IPS DF 6.9 (cell line): ENCODE results near the gene MCCC1.
"Not testable (repeated sequence)": the region's sequence is repeated elsewhere in the genome, so short reads cannot be mapped to it uniquely, and the experiment has no call there.

Source experiments
- DNase-seq: peaks from one replicate; pipeline ENCODE4 v3.0.0-alpha.2; 2013; ENCODE audit warnings: low read depth, low spot score
- H3K27ac ChIP-seq: one replicate; pipeline ENCODE4 v1.5.1; 2013; ENCODE audit warnings: low read length, control low read depth
- H3K27me3 ChIP-seq: 2 replicates; pipeline ENCODE4 v1.6.1; 2013; ENCODE audit warnings: mild to moderate bottlenecking, low read length; ENCODE audit not compliant: control insufficient read depth, insufficient read depth
- H3K36me3 ChIP-seq: 2 replicates; pipeline ENCODE4 v1.6.1; 2013; ENCODE audit warnings: low read length; ENCODE audit not compliant: control insufficient read depth, insufficient read depth
- H3K4me1 ChIP-seq: 2 replicates; pipeline ENCODE4 v1.6.1; 2013; ENCODE audit warnings: low read length; ENCODE audit not compliant: control insufficient read depth, insufficient read depth
- H3K4me3 ChIP-seq: 2 replicates; pipeline ENCODE4 v1.5.1; 2013; ENCODE audit warnings: mild to moderate bottlenecking, low read length
- H3K9me3 ChIP-seq: 2 replicates; pipeline ENCODE4 v1.6.1; 2013; ENCODE audit warnings: low read length, inconsistent platforms; ENCODE audit not compliant: control insufficient read depth, insufficient read depth
- WGBS: extraction: QIAGEN DNeasy Blood & Tissue Kit; methylation state at CpG from one replicate; pipeline ENCODE4 v1.1.7; 2013; ENCODE audit warnings: mixed read lengths, missing lambda C conversion rate; ENCODE audit not compliant: insufficient read length, insufficient coverage; 5-methylcytosine and 5-hydroxymethylcytosine counted together

Gene MCCC1

GRCh38 chr3:183122257-183122932 is 23.1 kb upstream of the MCCC1 start:
- Histone ChIP-seq H3K4me3 (no peak overlapping the region), H3K4me1 (no peaks in the 10 kb centered on the region), H3K27ac (no peak overlapping the region), H3K9me3 (no peaks in the 10 kb centered on the region), H3K27me3 (peaks cover under 1% of the 10 kb centered on the region; the same call in 1 of the 2 replicates), H3K36me3 (no peaks in the 10 kb centered on the region)
- WGBS = no CpG with 5 or more reads among the region's 2 CpGs
- DNase-seq = no peak

GRCh38 chr3:183120538-183121215 is 21.4 kb upstream of the MCCC1 start:
- Histone ChIP-seq H3K9me3 (no peaks in the 10 kb centered on the region), H3K4me3 (no peak overlapping the region), H3K27me3 (peaks cover 2% of the 10 kb centered on the region; the same call in 1 of the 2 replicates), H3K4me1 (no peaks in the 10 kb centered on the region), H3K36me3 (no peaks in the 10 kb centered on the region), H3K27ac (no peak overlapping the region)
- WGBS = no CpG with 5 or more reads among the region's 8 CpGs
- DNase-seq = no peak

- Histone ChIP-seq H3K4me1 (no peaks in the 10 kb centered on the region), H3K27me3 (peaks cover 2% of the 10 kb centered on the region; the same call in 1 of the 2 replicates), H3K36me3 (no peaks in the 10 kb centered on the region), H3K27ac (no peak overlapping the region), H3K4me3 (no peak overlapping the region), H3K9me3 (no peaks in the 10 kb centered on the region)
- DNase-seq = no peak
- no CpG with 5 or more reads among the region's 4 CpGs for WGBS
Observed at GRCh38 chr3:183117056-183117455, 17.8 kb upstream of the MCCC1 start.

GRCh38 chr3:183116025-183116614 is 16.8 kb upstream of the MCCC1 start:
- H3K4me3 ChIP-seq = peak overlapping the region; percentile 39; the same call in 1 of the 2 replicates
- WGBS = no CpG with 5 or more reads among the region's 25 CpGs

GRCh38 chr3:183114384-183115178 is 15.3 kb upstream of the MCCC1 start:
- Histone ChIP-seq H3K27me3 (peaks cover 2% of the 10 kb centered on the region; the same call in 1 of the 2 replicates), H3K36me3 (no peaks in the 10 kb centered on the region), H3K4me3 (no peak overlapping the region), H3K27ac (no peak overlapping the region), H3K4me1 (no peaks in the 10 kb centered on the region), H3K9me3 (no peaks in the 10 kb centered on the region)
- DNase-seq = no peak
- WGBS = no CpG with 5 or more reads among the region's 13 CpGs

More at GRCh38 chr3:183116025-183116614, 16.8 kb upstream of the MCCC1 start:
- Histone ChIP-seq H3K27me3 (peaks cover 2% of the 10 kb centered on the region; the same call in 1 of the 2 replicates), H3K9me3 (no peaks in the 10 kb centered on the region), H3K36me3 (no peaks in the 10 kb centered on the region), H3K27ac (no peak overlapping the region), H3K4me1 (no peaks in the 10 kb centered on the region)
- DNase-seq = peak; percentile 82

GRCh38 chr3:183109847-183110246 is 10.6 kb upstream of the MCCC1 start:
- DNase-seq, H3K27ac ChIP-seq, H3K36me3 ChIP-seq, H3K9me3 ChIP-seq, H3K4me1 ChIP-seq, H3K4me3 ChIP-seq, H3K27me3 ChIP-seq: not testable (repeated sequence)
- WGBS = no CpG with 5 or more reads among the region's 1 CpG

- Histone ChIP-seq H3K36me3 (no peaks in the 10 kb centered on the region), H3K4me3 (no peak overlapping the region), H3K27me3 (no peaks in the 10 kb centered on the region), H3K27ac (no peak overlapping the region), H3K4me1 (no peaks in the 10 kb centered on the region), H3K9me3 (no peaks in the 10 kb centered on the region)
- WGBS = no CpG with 5 or more reads among the region's 4 CpGs
- no peak for DNase-seq
Observed at GRCh38 chr3:183108470-183108869, 9.2 kb upstream of the MCCC1 start.

- no peaks in the 10 kb centered on the region for H3K4me1 ChIP-seq
- no peaks in the 10 kb centered on the region for H3K9me3 ChIP-seq
- no peak overlapping the region for H3K4me3 ChIP-seq
- H3K36me3 ChIP-seq = no peaks in the 10 kb centered on the region
- no peak overlapping the region for H3K27ac ChIP-seq
- no peaks in the 10 kb centered on the region for H3K27me3 ChIP-seq
- WGBS = no CpG with 5 or more reads among the region's 2 CpGs
- no peak for DNase-seq
Observed at GRCh38 chr3:183108001-183108449, 8.7 kb upstream of the MCCC1 start.

GRCh38 chr3:183107372-183107771 is 8.1 kb upstream of the MCCC1 start:
- not testable (repeated sequence) for H3K4me3 ChIP-seq, H3K9me3 ChIP-seq, H3K4me1 ChIP-seq, DNase-seq, H3K27me3 ChIP-seq, H3K36me3 ChIP-seq, H3K27ac ChIP-seq
- no CpG with 5 or more reads among the region's 4 CpGs for WGBS

- no peak for DNase-seq
- H3K27me3 ChIP-seq = no peaks in the 10 kb centered on the region
- H3K27ac ChIP-seq = no peak overlapping the region
- WGBS = no CpG with 5 or more reads among the region's 6 CpGs
- no peaks in the 10 kb centered on the region for H3K9me3 ChIP-seq
- H3K4me1 ChIP-seq = no peaks in the 10 kb centered on the region
- H3K4me3 ChIP-seq = no peak overlapping the region
- H3K36me3 ChIP-seq = no peaks in the 10 kb centered on the region
Observed at GRCh38 chr3:183106635-183107034, 7.3 kb upstream of the MCCC1 start.
